ENCODE results near the gene HOXD10. TPM values are rescaled to one million over a fixed set of nuclear protein-coding genes. Genes with fewer than 3 reads are reported as not detected.

HOXD10 gene
- total and polyA plus RNA-seq, 9 of the 15 experiments (the other 6 are each of a cell fraction or from before 2014, with no cell fraction given) = not detected

- TF ChIP-seq GTF3C2 (IDR thresholded peaks at IDR 0.05; ENCODE audit: borderline replicate concordance, extremely low read depth, insufficient read length) (no peak), ZNF12 (CRISPR knock-in tag; IDR thresholded peaks at IDR 0.05) (no peak), CBX5 (IDR thresholded peaks at IDR 0.05; ENCODE audit: borderline replicate concordance, low read depth) (no peak), MTA3 (IDR thresholded peaks at IDR 0.05; ENCODE audit: borderline replicate concordance) (no peak), YBX1 (IDR thresholded peaks at IDR 0.05) (no peak), ZMIZ1 (IDR thresholded peaks at IDR 0.05; ENCODE audit: low read depth in 2 of 2, low read length in 2 of 2) (no peak)
- TF ChIP-seq, protein P1, sequence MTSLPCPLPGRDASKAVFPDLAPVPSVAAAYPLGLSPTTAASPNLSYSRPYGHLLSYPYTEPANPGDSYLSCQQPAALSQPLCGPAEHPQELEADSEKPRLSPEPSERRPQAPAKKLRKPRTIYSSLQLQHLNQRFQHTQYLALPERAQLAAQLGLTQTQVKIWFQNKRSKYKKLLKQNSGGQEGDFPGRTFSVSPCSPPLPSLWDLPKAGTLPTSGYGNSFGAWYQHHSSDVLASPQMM (CRISPR knock-in tag; IDR thresholded peaks at IDR 0.05) = no peak
Observed at GRCh38 chr2:176148751-176149421, 32.3 kb downstream of the HOXD10 start (continued).
